Measurements from ENCODE around the gene PMVK. TPM values are rescaled to one million over a fixed set of nuclear protein-coding genes. Genes with fewer than 3 reads are reported as not detected.

Gene PMVK
- total RNA-seq, 1 experiment from 2014 or later: 26.3 TPM

DNA sequence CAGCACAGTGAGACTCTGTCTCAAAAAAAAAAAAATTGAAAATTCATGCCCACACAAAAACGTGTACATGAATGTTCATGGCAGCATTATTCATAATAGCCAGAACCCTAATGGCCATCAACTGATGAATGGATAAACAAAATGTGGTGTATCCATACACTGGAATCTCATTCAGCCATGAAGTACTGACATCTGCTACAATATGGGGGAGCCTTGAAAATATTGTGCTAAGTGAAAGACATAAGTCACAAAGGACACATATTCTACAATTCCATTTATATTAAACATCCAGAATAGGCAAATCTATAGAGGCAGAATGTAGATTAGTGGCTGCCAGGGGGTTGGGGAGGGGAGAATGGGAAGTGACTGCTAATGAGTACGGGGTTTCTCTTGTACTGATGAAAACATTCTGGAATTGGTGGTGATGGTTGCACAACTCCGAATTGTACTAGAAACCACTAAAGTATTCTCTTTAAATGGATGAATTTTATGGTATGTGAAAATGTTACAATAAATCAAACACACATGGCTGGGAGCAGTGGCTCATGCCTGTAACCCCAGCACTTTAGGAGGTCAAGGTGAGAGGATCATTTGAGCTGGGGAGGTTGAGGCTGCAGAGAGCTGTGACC is 33.5 kb downstream of the PMVK start:
- Mint-ChIP-seq H3K27me3 (ENCODE audit: low read depth) (peaks cover 4% of the 10 kb centered on the region), H3K9me3 (peaks cover 8 to 12% of the 10 kb centered on the region in 2 experiments), H3K27ac (no peak overlapping the region), H3K4me1 (no peaks in the 10 kb centered on the region), H3K4me3 (no peak overlapping the region), H3K36me3 (ENCODE audit: insufficient read depth in 1 of 3, low read depth in 3 of 3) (peaks cover 3 to 10% (median 9%) of the 10 kb centered on the region in 3 experiments; a peak in 4 of 7 replicates)
- Histone ChIP-seq H4K8ac (replicated peaks; ENCODE audit: insufficient read length, low read depth, low read length) (no peak overlapping the region), H3K23ac (ENCODE audit: insufficient read length, low read depth, low read length) (no peak overlapping the region), H3K18ac (ENCODE audit: insufficient read length, low read depth, low read length) (no peak overlapping the region), H3K9ac (ENCODE audit: extremely low read depth, insufficient read length, low read length) (no peak overlapping the region), H3K27me3 (ENCODE audit: insufficient read depth, low read length) (no peaks in the 10 kb centered on the region), H3K4me1 (ENCODE audit: insufficient read depth, low read length) (no peaks in the 10 kb centered on the region), H2AK5ac (ENCODE audit: insufficient read length, low read length) (no peak overlapping the region), H3K79me2 (ENCODE audit: insufficient read depth, low read length) (no peaks in the 10 kb centered on the region), H3T11ph (ENCODE audit: low read length) (no peak overlapping the region), H3K4ac (ENCODE audit: low read depth, low read length) (no peak overlapping the region), H4K5ac (ENCODE audit: insufficient read length, low read depth, low read length) (no peak overlapping the region), H2BK5ac (ENCODE audit: insufficient read length, low read length) (no peak overlapping the region), H4K91ac (ENCODE audit: insufficient read length, low read depth, low read length) (no peak overlapping the region), H3K4me2 (ENCODE audit: insufficient read depth, insufficient read length, low read length) (no peak overlapping the region), H3K27ac (ENCODE audit: insufficient read length, low read depth, low read length) (no peak overlapping the region), H3K14ac (ENCODE audit: insufficient read depth, low read length) (no peak overlapping the region), H2BK15ac (ENCODE audit: low read depth, low read length) (no peak overlapping the region), H3K23me2 (ENCODE audit: insufficient read length, low read depth, low read length, poor library complexity, severe bottlenecking) (no peaks in the 10 kb centered on the region), H3K9me3 (ENCODE audit: control insufficient read depth, low read depth, low read length) (no peaks in the 10 kb centered on the region), H2BK12ac (ENCODE audit: insufficient read length, low read depth, low read length) (no peak overlapping the region), H3K56ac (ENCODE audit: insufficient read length, low read depth, low read length) (no peak overlapping the region), H4K20me1 (ENCODE audit: control insufficient read depth, insufficient read depth, insufficient read length) (no peaks in the 10 kb centered on the region), H2BK20ac (ENCODE audit: low read depth, low read length, poor library complexity, severe bottlenecking) (no peak overlapping the region), H2AFZ (ENCODE audit: low read length) (no peak overlapping the region), H2BK120ac (ENCODE audit: low read depth, low read length, poor library complexity, severe bottlenecking) (no peak overlapping the region), H3K79me1 (ENCODE audit: insufficient read depth, low read depth, low read length, poor library complexity, severe bottlenecking) (no peaks in the 10 kb centered on the region)
- no peak for DNase-seq
- TF ChIP-seq, protein P1, sequence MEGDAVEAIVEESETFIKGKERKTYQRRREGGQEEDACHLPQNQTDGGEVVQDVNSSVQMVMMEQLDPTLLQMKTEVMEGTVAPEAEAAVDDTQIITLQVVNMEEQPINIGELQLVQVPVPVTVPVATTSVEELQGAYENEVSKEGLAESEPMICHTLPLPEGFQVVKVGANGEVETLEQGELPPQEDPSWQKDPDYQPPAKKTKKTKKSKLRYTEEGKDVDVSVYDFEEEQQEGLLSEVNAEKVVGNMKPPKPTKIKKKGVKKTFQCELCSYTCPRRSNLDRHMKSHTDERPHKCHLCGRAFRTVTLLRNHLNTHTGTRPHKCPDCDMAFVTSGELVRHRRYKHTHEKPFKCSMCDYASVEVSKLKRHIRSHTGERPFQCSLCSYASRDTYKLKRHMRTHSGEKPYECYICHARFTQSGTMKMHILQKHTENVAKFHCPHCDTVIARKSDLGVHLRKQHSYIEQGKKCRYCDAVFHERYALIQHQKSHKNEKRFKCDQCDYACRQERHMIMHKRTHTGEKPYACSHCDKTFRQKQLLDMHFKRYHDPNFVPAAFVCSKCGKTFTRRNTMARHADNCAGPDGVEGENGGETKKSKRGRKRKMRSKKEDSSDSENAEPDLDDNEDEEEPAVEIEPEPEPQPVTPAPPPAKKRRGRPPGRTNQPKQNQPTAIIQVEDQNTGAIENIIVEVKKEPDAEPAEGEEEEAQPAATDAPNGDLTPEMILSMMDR (conservative IDR thresholded peaks at IDR 0.05): no peak
- WGBS (ENCODE audit: extremely low coverage, insufficient read length, low lambda C conversion rate): no CpG with 5 or more reads among the region's 3 CpGs

All from H9 (cell line).